Measurements from ENCODE around the gene KIF1A.

DNA sequence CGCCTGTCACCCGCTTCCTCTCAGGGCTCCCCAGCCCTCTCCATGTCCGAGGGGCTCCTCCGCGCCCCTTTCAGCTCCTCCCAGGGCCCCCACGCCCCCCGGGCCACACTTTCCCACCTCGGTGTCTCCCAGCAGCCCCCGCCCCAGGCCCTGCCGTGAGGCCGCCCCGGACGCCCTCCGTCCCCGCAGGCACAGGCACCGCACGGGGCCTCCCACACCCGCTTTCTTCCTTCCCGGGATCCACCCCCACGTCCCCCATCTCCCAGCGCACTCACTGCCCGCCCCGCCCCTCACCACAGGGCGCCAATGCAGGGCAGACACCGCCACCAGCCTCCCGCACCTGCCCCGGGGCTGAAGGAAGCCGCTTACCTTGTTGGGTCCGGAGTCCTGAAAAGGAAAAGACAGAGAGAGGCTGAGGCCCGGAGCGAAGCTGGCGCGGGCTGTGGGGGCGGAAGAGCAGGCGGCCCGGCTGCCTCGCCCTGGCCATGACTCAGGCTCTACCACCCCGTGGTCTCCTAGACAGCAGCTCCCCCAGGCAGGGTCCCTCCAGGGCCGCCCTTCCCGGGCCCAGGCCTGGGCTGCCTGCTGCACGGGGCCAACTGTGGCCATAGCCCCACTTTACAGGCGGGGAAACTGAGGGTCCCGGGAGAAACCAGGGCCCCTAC is 37.7 kb downstream of the KIF1A start:
- TF ChIP-seq, protein P1, sequence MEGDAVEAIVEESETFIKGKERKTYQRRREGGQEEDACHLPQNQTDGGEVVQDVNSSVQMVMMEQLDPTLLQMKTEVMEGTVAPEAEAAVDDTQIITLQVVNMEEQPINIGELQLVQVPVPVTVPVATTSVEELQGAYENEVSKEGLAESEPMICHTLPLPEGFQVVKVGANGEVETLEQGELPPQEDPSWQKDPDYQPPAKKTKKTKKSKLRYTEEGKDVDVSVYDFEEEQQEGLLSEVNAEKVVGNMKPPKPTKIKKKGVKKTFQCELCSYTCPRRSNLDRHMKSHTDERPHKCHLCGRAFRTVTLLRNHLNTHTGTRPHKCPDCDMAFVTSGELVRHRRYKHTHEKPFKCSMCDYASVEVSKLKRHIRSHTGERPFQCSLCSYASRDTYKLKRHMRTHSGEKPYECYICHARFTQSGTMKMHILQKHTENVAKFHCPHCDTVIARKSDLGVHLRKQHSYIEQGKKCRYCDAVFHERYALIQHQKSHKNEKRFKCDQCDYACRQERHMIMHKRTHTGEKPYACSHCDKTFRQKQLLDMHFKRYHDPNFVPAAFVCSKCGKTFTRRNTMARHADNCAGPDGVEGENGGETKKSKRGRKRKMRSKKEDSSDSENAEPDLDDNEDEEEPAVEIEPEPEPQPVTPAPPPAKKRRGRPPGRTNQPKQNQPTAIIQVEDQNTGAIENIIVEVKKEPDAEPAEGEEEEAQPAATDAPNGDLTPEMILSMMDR (conservative IDR thresholded peaks at IDR 0.05; ENCODE audit: low read depth, low read length) = no peak
- TF ChIP-seq EZH2phosphoT487 (IDR thresholded peaks at IDR 0.05; ENCODE audit: borderline replicate concordance, low read length) (no peak), EZH2 (IDR thresholded peaks at IDR 0.05; ENCODE audit: low read length, unreplicated experiment) (no peak)
